Upper lobe of left lung (tissue), 6 donors: ENCODE measurements around the gene TAF1B. TPM values are rescaled to one million over a fixed set of nuclear protein-coding genes. Genes with fewer than 3 reads are reported as not detected.

Source experiments
- ATAC-seq, 2 donors: fragments of 200-7000 bp; cut with Tn5 transposase; one replicate each; pipeline ENCODE4 v1.9.1; 2022; ENCODE audit warnings: mild to moderate bottlenecking in 2 of 2, moderate library complexity in 2 of 2; ENCODE audit not compliant: low FRiP score in 2 of 2
- DNase-seq, 2 donors: peaks; one replicate each; pipeline ENCODE4 v3.0.0-alpha.2; 2019 to 2020
- H3K27ac ChIP-seq, 4 donors: fragments of 200-600 bp; sonication (generic); one replicate each; pipeline ENCODE4 v1.5.1; 2016 to 2019
- H3K27me3 ChIP-seq, 4 donors: fragments of 200-600 bp; sonication (generic); one replicate each; pipeline ENCODE4 v1.5.1; 2017 to 2019
- H3K36me3 ChIP-seq, 4 donors: fragments of 200-600 bp; sonication (generic); one replicate each; pipeline ENCODE4 v1.5.1; 2016 to 2019
- H3K4me1 ChIP-seq, 4 donors: fragments of 200-600 bp; sonication (generic); one replicate each; pipeline ENCODE4 v1.5.1; 2018 to 2019
- H3K4me3 ChIP-seq, 4 donors: fragments of 200-600 bp; sonication (generic); one replicate each; pipeline ENCODE4 v1.5.1; 2017 to 2019; ENCODE audit warnings: mild to moderate bottlenecking in 2 of 4, moderate library complexity in 1 of 4
- H3K9me3 ChIP-seq, 4 donors: fragments of 200-600 bp; sonication (generic); one replicate each; pipeline ENCODE4 v1.5.1; 2018 to 2019
- EP300 ChIP-seq, 4 donors: sonication (generic); formaldehyde crosslinking; IDR thresholded peaks; one replicate each; pipeline ENCODE4 v1.5.1; 2017; ENCODE audit warnings: antibody characterized with exemption in 4 of 4, control low read depth in 2 of 4
- POLR2A ChIP-seq, 4 donors: fragments of 450-650 bp; IDR thresholded peaks; one replicate each; pipeline ENCODE4 v1.5.1; 2016 to 2017; ENCODE audit warnings: antibody characterized with exemption in 4 of 4, mild to moderate bottlenecking in 2 of 4
- POLR2AphosphoS5 ChIP-seq, 2 donors: sonication (generic); formaldehyde crosslinking; IDR thresholded peaks; one replicate each; pipeline ENCODE4 v1.5.1; 2017; ENCODE audit warnings: antibody characterized with exemption in 2 of 2
- WGBS, 2 donors: methylation state at CpG; one replicate each; pipeline ENCODE4 v1.1.5; 2017 to 2018; 5-methylcytosine and 5-hydroxymethylcytosine counted together
- total RNA-seq, 6 donors: library from RNA; depleted of rRNA in 4 of 6; stranded (reverse); fragments of >200 nt in 4 of 6; gene quantifications; one replicate each; pipeline versions ENCODE4 v1.1.0 to v1.2.1, GENCODE V29; 2016 to 2021
- TF ChIP-seq, protein P1 (sequence below), 6 experiments: fragments of 450-650 bp in 4 of 6; fragments of 200-600 bp in 2 of 6; sonication (generic) in 2 of 6; IDR thresholded peaks; one replicate each; pipeline ENCODE4 v1.5.1; 2016 to 2019; ENCODE audit warnings: antibody characterized with exemption in 6 of 6
- donor health status: DM: no; HTN: no; CAD: no; lungs with moderate emphysema.
- donor health status: DM: no; HTN: yes; CAD: no; lungs with severe emphysema.

The TAF1B gene
- total RNA-seq, 6 donors from 2014 or later = 8.5 to 24.3 (median 16.7) TPM

DNA sequence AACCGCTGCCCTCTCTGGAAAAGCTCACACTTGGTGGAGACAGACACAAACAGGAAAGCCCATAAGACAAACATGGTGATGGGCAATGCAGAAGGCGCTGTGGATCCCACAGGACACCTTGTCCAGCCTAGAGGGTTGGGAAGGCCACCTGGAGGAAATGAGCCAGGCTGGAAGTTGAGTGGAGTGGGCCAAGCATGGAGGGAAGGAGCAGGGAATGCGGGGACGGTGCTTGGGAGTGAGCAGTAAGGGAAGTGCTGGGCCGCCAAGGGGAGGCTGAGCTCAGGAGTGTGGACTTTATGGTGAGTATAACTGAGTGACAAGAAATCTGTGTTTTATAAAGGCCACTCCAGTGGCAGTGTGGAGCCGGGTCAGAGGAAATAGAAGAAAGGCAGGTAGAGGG is 105.4 kb downstream of the TAF1B start:
- Histone ChIP-seq H3K4me3 (no peak overlapping the region), H3K27ac (no peak overlapping the region), H3K27me3 (peaks cover 0 to 5% (median 1%) of the 10 kb centered on the region in 4 donors), H3K36me3 (no peaks in the 10 kb centered on the region), H3K4me1 (peaks cover 2 to 28% (median 14%) of the 10 kb centered on the region in 4 donors), H3K9me3 (no peaks in the 10 kb centered on the region)
- WGBS, 2 donors = 89 to 92% methylated on average over 5 of the region's 6 CpGs
- DNase-seq = no peak
- TF ChIP-seq, protein P1, sequence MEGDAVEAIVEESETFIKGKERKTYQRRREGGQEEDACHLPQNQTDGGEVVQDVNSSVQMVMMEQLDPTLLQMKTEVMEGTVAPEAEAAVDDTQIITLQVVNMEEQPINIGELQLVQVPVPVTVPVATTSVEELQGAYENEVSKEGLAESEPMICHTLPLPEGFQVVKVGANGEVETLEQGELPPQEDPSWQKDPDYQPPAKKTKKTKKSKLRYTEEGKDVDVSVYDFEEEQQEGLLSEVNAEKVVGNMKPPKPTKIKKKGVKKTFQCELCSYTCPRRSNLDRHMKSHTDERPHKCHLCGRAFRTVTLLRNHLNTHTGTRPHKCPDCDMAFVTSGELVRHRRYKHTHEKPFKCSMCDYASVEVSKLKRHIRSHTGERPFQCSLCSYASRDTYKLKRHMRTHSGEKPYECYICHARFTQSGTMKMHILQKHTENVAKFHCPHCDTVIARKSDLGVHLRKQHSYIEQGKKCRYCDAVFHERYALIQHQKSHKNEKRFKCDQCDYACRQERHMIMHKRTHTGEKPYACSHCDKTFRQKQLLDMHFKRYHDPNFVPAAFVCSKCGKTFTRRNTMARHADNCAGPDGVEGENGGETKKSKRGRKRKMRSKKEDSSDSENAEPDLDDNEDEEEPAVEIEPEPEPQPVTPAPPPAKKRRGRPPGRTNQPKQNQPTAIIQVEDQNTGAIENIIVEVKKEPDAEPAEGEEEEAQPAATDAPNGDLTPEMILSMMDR (IDR thresholded peaks at IDR 0.05) = no peak
- TF ChIP-seq POLR2AphosphoS5 (IDR thresholded peaks at IDR 0.05) = no peak
- no peak for TF ChIP-seq POLR2A (IDR thresholded peaks at IDR 0.05)
- TF ChIP-seq EP300 (IDR thresholded peaks at IDR 0.05) = no peak
- no peak for ATAC-seq

DNA sequence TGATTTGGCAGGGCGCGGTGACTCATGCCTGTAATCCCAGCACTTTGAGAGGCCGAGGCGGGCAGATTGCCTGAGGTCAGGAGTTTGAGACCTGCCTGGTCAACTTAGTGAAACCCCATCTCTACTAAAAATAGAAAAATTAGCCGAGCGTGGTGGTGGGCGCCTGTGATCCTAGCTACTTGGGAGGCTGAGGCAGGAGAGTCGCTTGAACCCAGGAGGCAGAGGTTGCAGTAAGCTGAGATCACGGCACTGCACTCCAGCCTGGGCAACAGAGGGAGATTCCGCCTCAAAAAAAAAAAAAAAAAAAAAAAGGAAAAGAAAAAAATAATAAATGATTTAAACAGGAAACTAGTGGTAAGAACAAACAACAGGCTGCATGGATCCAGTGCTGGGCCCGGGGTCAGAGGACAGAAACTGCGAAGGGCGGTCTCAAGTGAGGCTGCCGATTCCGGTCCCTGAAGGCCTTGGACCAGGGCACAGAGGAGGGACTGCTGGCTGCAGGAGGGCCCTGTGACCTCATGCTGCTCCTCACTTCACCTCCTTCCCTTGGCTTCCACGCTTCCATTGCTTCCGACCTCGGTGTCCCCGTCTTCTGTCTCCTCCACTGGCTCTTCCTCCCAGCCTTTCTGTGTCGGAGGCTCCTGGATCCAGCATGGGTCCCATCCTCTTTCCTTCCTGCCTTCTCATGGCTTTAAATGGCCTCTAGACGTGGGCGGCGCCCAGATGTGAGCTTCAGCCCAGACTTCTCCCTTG is 106.1 kb downstream of the TAF1B start:
- WGBS, 2 donors = 80 to 85% methylated on average over 23 of the region's 23 CpGs

DNA sequence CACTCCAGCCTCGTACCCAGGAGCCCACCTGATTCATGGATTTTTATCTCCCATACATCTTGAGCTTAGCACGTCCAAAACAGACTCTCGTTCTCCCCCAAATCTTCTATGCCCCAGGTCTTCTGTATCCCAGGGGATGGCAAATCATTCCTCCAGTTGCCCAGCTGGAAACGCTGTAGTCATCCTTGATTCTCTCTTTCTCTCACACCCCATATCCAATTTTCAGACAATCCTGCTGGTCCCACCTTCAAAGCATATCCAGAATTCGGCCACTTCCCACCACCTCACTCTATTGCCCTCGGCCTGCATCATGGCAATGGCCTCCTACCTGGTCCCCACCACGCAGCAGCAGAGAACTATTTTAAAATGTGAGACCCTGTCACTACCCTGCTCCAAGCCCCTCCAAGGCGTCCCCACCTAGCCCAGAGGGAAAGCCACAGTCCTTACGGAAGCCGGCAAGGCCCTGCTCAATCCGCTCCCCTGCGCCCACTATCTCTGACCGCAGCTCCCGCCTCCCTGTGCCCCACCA is 106.8 kb downstream of the TAF1B start:
- WGBS, 2 donors = 91 to 95% methylated on average over 14 of the region's 14 CpGs
- no peak for ATAC-seq
- no peak for TF ChIP-seq POLR2A (IDR thresholded peaks at IDR 0.05)
- no peak for TF ChIP-seq POLR2AphosphoS5 (IDR thresholded peaks at IDR 0.05)
- TF ChIP-seq, protein P1 (IDR thresholded peaks at IDR 0.05) = no peak
- TF ChIP-seq EP300 (IDR thresholded peaks at IDR 0.05) = no peak
- Histone ChIP-seq H3K36me3 (no peaks in the 10 kb centered on the region), H3K4me1 (peaks cover 2 to 32% (median 11%) of the 10 kb centered on the region in 4 donors), H3K27me3 (peaks cover 0 to 5% (median 1%) of the 10 kb centered on the region in 4 donors), H3K9me3 (no peaks in the 10 kb centered on the region), H3K27ac (peak overlapping the region in 3 of 4 donors; percentile 71 to 91 (median 81)), H3K4me3 (peak overlapping the region in 1 of 4 donors; percentile 82)
- DNase-seq = no peak

More for the DNA sequence above, 106.1 kb downstream of the TAF1B start:
- Histone ChIP-seq H3K27ac (no peak overlapping the region), H3K27me3 (peaks cover 0 to 5% (median 1%) of the 10 kb centered on the region in 4 donors), H3K4me1 (peaks cover 2 to 32% (median 11%) of the 10 kb centered on the region in 4 donors), H3K4me3 (no peak overlapping the region), H3K9me3 (no peaks in the 10 kb centered on the region), H3K36me3 (no peaks in the 10 kb centered on the region)
- DNase-seq (no peak), ATAC-seq (no peak)
- TF ChIP-seq, protein P1 (IDR thresholded peaks at IDR 0.05) = no peak
- TF ChIP-seq POLR2A (IDR thresholded peaks at IDR 0.05) (no peak), POLR2AphosphoS5 (IDR thresholded peaks at IDR 0.05) (no peak), EP300 (IDR thresholded peaks at IDR 0.05) (no peak)

DNA sequence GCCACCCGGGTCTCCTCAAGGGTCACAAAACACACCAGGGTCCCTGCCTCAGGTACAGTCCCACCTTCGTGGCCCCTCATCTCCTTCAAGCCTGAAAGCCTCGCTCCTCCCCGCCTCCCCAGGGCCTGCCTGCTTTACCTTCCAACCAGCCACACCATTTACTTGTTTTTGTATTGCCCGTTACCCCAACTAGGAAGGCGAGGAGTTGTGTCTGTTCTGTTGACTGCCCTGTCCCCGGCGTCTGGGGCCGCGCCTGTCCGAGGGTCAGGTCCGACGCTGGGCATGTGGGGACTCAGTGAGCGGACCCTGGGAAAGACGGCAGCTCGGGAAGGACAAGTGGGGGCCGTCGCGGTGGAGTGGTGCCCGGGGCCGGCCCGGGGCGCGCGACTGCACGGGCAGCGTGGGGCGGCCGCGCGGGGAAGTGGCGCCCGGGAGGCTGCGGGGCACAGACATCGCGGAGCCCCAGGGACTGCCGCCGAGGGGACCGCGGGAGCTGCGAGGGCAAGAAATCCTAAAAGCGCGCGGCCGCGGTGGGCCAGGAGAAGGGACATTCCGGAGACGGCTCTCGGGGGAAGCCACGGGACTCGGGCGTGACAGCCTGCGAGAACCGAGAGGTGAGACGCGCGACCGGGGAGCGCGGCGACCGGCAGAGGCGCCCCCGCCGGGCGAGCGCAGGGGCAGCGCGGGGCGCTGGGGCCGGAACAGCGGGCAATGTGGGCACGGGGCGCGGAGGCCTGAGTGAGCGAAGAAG is 107.4 kb downstream of the TAF1B start:
- peak; percentile 50 to 91 for DNase-seq
- Histone ChIP-seq H3K4me1 (peaks cover 2 to 32% (median 11%) of the 10 kb centered on the region in 4 donors), H3K27ac (peak overlapping the region; percentile 70 to 91 (median 76)), H3K36me3 (no peaks in the 10 kb centered on the region), H3K9me3 (no peaks in the 10 kb centered on the region), H3K27me3 (peaks cover 0 to 5% (median 1%) of the 10 kb centered on the region in 4 donors), H3K4me3 (peak overlapping the region; percentile 18 to 85 (median 82))
- WGBS, 2 donors = 19 to 23% methylated on average over 19 to 28 of the region's 76 CpGs
- peak in 1 of 2 donors; percentile 38 for ATAC-seq
- TF ChIP-seq, protein P1 (IDR thresholded peaks at IDR 0.05) = peak in 2 of 6 experiments; percentile 27 to 29
- no peak for TF ChIP-seq POLR2AphosphoS5 (IDR thresholded peaks at IDR 0.05)
- no peak for TF ChIP-seq EP300 (IDR thresholded peaks at IDR 0.05)
